GM12878 (cell line): ENCODE results near the gene NRP2. TPM values are rescaled to one million over a fixed set of nuclear protein-coding genes. Genes with fewer than 3 reads are reported as not detected.

Experiments
- EED ChIP-seq: sonication (generic); IDR thresholded peaks from 2 replicates; pipeline ENCODE4 v1.6.1; 2016; ENCODE audit warnings: antibody characterized with exemption, low read depth
- NKRF ChIP-seq: fragments of 450-650 bp; conservative IDR thresholded peaks from 2 replicates; pipeline ENCODE4 v1.6.1; 2017; ENCODE audit warnings: mild to moderate bottlenecking, moderate library complexity
- RBBP5 ChIP-seq: fragments of 200-600 bp; sonication (generic); conservative IDR thresholded peaks from 2 replicates; pipeline ENCODE4 v1.6.1; 2016
- RELB ChIP-seq: fragments of 450-650 bp; IDR thresholded peaks from 2 replicates; pipeline ENCODE4 v1.6.1; 2017; ENCODE audit warnings: low read depth, mild to moderate bottlenecking, moderate library complexity
- RUNX3 ChIP-seq: IDR thresholded peaks from 2 replicates; pipeline ENCODE4 v1.6.1; 2012; ENCODE audit warnings: low read length, inconsistent platforms
- SKIL ChIP-seq: fragments of 450-650 bp; IDR thresholded peaks from 2 replicates; pipeline ENCODE4 v1.6.1; 2017; ENCODE audit warnings: mild to moderate bottlenecking, low read depth, inconsistent platforms; ENCODE audit not compliant: poor library complexity, severe bottlenecking
- TCF12 ChIP-seq: IDR thresholded peaks from 2 replicates; pipeline ENCODE4 v1.6.1; 2011; ENCODE audit warnings: low read depth, mild to moderate bottlenecking, low read length
- ZBTB11 ChIP-seq: fragments of 450-650 bp; formaldehyde crosslinking; IDR thresholded peaks from 2 replicates; pipeline ENCODE4 v1.5.0; 2022; ENCODE audit warnings: mild to moderate bottlenecking, missing genetic modification characterization
- polyA plus RNA-seq, 11 experiments: library from polyadenylated mRNA; depleted of rRNA in 4 of 11; unstranded in 6 of 11; stranded (reverse) in 5 of 11; fragments of >200 nt; fragmentation: Nextera tagmentation in 4 of 11; fragmentation: Illumina TruSeq in 1 of 11; extraction: Ambion mirVana in 4 of 11; extraction: Trizol in 1 of 11; gene quantifications; 1 replicate in 1 of 11; 2 replicates in 10 of 11; pipeline versions ENCODE4 v1.2.1 to v1.2.3, GENCODE V29; 2011 to 2016; ENCODE audit warnings: inconsistent platforms in 2 of 11, missing spikeins in 2 of 11, low read depth in 1 of 11
- total RNA-seq, 4 experiments: library from RNA; depleted of rRNA in 3 of 4; stranded (reverse); fragments of >200 nt in 3 of 4; fragmentation: Illumina TruSeq in 1 of 4; extraction: Trizol in 1 of 4; gene quantifications; 2 replicates each; pipeline versions ENCODE4 v1.2.1 to v1.2.3, GENCODE V29; 2013 to 2021

NRP2 gene
- total and polyA plus RNA-seq, 10 of the 15 experiments (the other 5 are each of a cell fraction or from before 2014, with no cell fraction given), result 0.06 to 1.2 (median 0.46) TPM

- TF ChIP-seq ZBTB11 (no peak), RBBP5 (no peak), NKRF (no peak), EED (peak; percentile 71), RUNX3 (peak; percentile 100), SKIL (peak; percentile 82), RELB (peak; percentile 45; the same call in 1 of the 2 replicates), TCF12 (0 out of 2 replicates have a peak, but pooled peaks have one; percentile 23)
Observed at GRCh38 chr2:205646680-205647079, 35.6 kb upstream of the NRP2 start (continued).
